ENCODE data around the gene FDX2.

DNA sequence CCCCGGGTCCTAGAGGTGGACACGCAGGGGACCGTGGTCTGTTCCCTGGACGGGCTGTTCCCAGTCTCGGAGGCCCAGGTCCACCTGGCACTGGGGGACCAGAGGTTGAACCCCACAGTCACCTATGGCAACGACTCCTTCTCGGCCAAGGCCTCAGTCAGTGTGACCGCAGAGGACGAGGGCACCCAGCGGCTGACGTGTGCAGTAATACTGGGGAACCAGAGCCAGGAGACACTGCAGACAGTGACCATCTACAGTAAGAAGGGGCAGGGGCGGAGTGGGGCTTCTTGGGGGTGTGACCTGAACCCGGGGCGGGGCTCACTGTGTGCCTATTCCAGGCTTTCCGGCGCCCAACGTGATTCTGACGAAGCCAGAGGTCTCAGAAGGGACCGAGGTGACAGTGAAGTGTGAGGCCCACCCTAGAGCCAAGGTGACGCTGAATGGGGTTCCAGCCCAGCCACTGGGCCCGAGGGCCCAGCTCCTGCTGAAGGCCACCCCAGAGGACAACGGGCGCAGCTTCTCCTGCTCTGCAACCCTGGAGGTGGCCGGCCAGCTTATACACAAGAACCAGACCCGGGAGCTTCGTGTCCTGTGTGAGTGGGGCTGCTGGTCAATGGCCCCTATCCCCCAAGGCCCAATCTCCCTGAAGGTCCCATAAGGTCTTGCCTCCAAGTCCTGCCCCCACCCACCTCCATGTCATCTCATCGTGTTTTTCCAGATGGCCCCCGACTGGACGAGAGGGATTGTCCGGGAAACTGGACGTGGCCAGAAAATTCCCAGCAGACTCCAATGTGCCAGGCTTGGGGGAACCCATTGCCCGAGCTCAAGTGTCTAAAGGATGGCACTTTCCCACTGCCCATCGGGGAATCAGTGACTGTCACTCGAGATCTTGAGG, 31.5 kb downstream of the FDX2 start:
- TF ChIP-seq, protein P1, sequence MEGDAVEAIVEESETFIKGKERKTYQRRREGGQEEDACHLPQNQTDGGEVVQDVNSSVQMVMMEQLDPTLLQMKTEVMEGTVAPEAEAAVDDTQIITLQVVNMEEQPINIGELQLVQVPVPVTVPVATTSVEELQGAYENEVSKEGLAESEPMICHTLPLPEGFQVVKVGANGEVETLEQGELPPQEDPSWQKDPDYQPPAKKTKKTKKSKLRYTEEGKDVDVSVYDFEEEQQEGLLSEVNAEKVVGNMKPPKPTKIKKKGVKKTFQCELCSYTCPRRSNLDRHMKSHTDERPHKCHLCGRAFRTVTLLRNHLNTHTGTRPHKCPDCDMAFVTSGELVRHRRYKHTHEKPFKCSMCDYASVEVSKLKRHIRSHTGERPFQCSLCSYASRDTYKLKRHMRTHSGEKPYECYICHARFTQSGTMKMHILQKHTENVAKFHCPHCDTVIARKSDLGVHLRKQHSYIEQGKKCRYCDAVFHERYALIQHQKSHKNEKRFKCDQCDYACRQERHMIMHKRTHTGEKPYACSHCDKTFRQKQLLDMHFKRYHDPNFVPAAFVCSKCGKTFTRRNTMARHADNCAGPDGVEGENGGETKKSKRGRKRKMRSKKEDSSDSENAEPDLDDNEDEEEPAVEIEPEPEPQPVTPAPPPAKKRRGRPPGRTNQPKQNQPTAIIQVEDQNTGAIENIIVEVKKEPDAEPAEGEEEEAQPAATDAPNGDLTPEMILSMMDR (IDR thresholded peaks at IDR 0.05), result no peak
- TF ChIP-seq POLR2A (IDR thresholded peaks at IDR 0.05), result no peak
